ENCODE data around the gene FAM184B.

GRCh38 chr4:17823871-17824669 is 42.6 kb upstream of the FAM184B start:
- TF ChIP-seq, protein P1, sequence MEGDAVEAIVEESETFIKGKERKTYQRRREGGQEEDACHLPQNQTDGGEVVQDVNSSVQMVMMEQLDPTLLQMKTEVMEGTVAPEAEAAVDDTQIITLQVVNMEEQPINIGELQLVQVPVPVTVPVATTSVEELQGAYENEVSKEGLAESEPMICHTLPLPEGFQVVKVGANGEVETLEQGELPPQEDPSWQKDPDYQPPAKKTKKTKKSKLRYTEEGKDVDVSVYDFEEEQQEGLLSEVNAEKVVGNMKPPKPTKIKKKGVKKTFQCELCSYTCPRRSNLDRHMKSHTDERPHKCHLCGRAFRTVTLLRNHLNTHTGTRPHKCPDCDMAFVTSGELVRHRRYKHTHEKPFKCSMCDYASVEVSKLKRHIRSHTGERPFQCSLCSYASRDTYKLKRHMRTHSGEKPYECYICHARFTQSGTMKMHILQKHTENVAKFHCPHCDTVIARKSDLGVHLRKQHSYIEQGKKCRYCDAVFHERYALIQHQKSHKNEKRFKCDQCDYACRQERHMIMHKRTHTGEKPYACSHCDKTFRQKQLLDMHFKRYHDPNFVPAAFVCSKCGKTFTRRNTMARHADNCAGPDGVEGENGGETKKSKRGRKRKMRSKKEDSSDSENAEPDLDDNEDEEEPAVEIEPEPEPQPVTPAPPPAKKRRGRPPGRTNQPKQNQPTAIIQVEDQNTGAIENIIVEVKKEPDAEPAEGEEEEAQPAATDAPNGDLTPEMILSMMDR (IDR thresholded peaks at IDR 0.05): no peak
- TF ChIP-seq EP300 (IDR thresholded peaks at IDR 0.05; ENCODE audit: low read depth): no peak

Data from transverse colon (tissue), 3 donors.